ENCODE results near the gene TOM1L2. TPM values are rescaled to one million over a fixed set of nuclear protein-coding genes. Genes with fewer than 3 reads are reported as not detected.

Gene TOM1L2
- total RNA-seq, 1 experiment from 2014 or later = 45.2 TPM

- ChIA-PET CTCF (no interaction called here), POLR2A (interaction anchor here (0.6 kb wide), 1 partner anchor 44 kb away, joined by 3 read pairs; no protein-coding TSS in a partner anchor)
- in situ Hi-C loops (cut with HindIII; ENCODE audit: low pct_unique_long_range_greater_than_20kb, low sequenced_read_pairs) (no loop called here), intact Hi-C loops (cut with micrococcal nuclease; ENCODE audit: unreplicated experiment) (no loop called here)
- Histone ChIP-seq H3K4me3 (ENCODE audit: low read depth in 2 of 2, low read length in 2 of 2) (no peak overlapping the region), H3K36me3 (ENCODE audit: control insufficient read depth, insufficient read depth, low read length) (no peaks in the 10 kb centered on the region; the same call in 1 of the 2 replicates), H3K9me3 (ENCODE audit: control insufficient read depth, insufficient read depth, low read depth, low read length) (no peaks in the 10 kb centered on the region), H3K27ac (ENCODE audit: low read length) (no peak overlapping the region), H3K4me1 (ENCODE audit: control insufficient read depth, insufficient read depth, low read length) (peaks cover 34% of the 10 kb centered on the region), H3K27me3 (ENCODE audit: control insufficient read depth, insufficient read depth, low read length) (no peaks in the 10 kb centered on the region)
- BruUV-seq (replicated peaks) = no TSS peak
- TF ChIP-seq SIN3A (IDR thresholded peaks at IDR 0.05; ENCODE audit: borderline replicate concordance, insufficient read depth, low read depth, low read length) = no peak
- ATAC-seq = no peak
- DNase-seq (ENCODE audit: low read depth, low spot score) = no peak
Observed at GRCh38 chr17:17806035-17806434, 166.2 kb downstream of the TOM1L2 start.

DNA sequence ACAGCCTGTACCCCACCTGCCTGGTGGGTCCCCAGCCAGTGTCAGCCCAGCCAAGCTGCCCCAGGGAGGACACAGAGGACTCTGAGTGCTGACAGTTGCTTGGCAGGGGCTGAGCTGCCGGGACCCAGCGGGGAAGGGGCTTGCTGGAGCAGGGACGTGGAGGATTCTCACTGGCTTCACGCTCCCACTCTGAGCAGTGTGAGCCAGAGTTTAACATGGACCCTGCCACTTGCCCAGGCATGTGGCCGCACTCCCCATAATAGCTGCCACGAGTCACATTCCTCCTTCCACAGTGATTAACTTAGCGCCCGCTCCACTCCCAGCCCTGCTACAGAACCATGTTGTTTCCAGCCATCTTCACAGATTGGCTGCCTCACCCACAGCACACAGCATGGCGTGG is 166.6 kb downstream of the TOM1L2 start:
- H3K4me3 ChIP-seq (ENCODE audit: low read depth in 2 of 2, low read length in 2 of 2) = no peak overlapping the region
- intact Hi-C loops (cut with micrococcal nuclease; ENCODE audit: unreplicated experiment) = no loop called here
- no peak for TF ChIP-seq REST (IDR thresholded peaks at IDR 0.05; ENCODE audit: insufficient read depth in 1 of 2, low read depth in 2 of 2, low read length in 1 of 2)
- TF ChIP-seq POLR2AphosphoS5 (IDR thresholded peaks at IDR 0.05; ENCODE audit: low read depth, low read length) = no peak
- TF ChIP-seq, protein P1, sequence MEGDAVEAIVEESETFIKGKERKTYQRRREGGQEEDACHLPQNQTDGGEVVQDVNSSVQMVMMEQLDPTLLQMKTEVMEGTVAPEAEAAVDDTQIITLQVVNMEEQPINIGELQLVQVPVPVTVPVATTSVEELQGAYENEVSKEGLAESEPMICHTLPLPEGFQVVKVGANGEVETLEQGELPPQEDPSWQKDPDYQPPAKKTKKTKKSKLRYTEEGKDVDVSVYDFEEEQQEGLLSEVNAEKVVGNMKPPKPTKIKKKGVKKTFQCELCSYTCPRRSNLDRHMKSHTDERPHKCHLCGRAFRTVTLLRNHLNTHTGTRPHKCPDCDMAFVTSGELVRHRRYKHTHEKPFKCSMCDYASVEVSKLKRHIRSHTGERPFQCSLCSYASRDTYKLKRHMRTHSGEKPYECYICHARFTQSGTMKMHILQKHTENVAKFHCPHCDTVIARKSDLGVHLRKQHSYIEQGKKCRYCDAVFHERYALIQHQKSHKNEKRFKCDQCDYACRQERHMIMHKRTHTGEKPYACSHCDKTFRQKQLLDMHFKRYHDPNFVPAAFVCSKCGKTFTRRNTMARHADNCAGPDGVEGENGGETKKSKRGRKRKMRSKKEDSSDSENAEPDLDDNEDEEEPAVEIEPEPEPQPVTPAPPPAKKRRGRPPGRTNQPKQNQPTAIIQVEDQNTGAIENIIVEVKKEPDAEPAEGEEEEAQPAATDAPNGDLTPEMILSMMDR (IDR thresholded peaks at IDR 0.05) = no peak
- no peak for TF ChIP-seq TCF7L2 (IDR thresholded peaks at IDR 0.05; ENCODE audit: low read depth, low read length)
- no peak for TF ChIP-seq SIN3A (IDR thresholded peaks at IDR 0.05; ENCODE audit: borderline replicate concordance, insufficient read depth, low read depth, low read length)
- no peak for DNase-seq (ENCODE audit: low read depth, low spot score)
- in situ Hi-C loops (cut with HindIII; ENCODE audit: low pct_unique_long_range_greater_than_20kb, low sequenced_read_pairs) = no loop called here
- H3K9me3 ChIP-seq (ENCODE audit: control insufficient read depth, insufficient read depth, low read depth, low read length) = no peaks in the 10 kb centered on the region
- CTCF ChIA-PET = no interaction called here
- ATAC-seq = no peak
- no peak overlapping the region for H3K27ac ChIP-seq (ENCODE audit: low read length)
- no TSS peak for BruUV-seq (replicated peaks)
- no peaks in the 10 kb centered on the region for H3K27me3 ChIP-seq (ENCODE audit: control insufficient read depth, insufficient read depth, low read length)
- H3K36me3 ChIP-seq (ENCODE audit: control insufficient read depth, insufficient read depth, low read length) = no peaks in the 10 kb centered on the region; the same call in 1 of the 2 replicates
- POLR2A ChIA-PET = no interaction called here
- peaks cover 30% of the 10 kb centered on the region for H3K4me1 ChIP-seq (ENCODE audit: control insufficient read depth, insufficient read depth, low read length)

DNA sequence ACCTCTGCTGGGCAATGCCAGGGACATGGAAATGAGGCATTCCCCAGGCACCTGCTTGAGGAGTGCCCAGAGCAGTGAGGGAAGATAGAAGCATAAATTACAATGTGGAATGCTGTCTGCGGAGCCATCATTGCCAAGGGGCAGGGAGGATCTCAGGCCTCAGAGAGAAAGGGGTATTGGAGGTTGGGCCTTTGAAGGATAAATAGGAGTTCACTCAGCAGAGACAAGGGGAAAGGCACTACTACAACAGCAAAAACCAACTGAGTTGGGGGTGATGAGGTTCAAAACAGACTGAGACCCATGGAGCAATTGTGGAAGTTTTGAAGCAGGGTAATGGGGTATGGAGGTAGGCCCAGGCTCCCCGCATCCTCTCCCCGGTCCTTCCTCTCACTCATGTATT is 168.2 kb downstream of the TOM1L2 start:
- TF ChIP-seq, protein P1 (IDR thresholded peaks at IDR 0.05) = no peak
- no peak for TF ChIP-seq POLR2AphosphoS5 (IDR thresholded peaks at IDR 0.05; ENCODE audit: low read depth, low read length)
- TF ChIP-seq TCF7L2 (IDR thresholded peaks at IDR 0.05; ENCODE audit: low read depth, low read length) = no peak
- no peak for TF ChIP-seq REST (IDR thresholded peaks at IDR 0.05; ENCODE audit: insufficient read depth in 1 of 2, low read depth in 2 of 2, low read length in 1 of 2)
- TF ChIP-seq SIN3A (IDR thresholded peaks at IDR 0.05; ENCODE audit: borderline replicate concordance, insufficient read depth, low read depth, low read length) = no peak
- DNase-seq (ENCODE audit: low read depth, low spot score) (no peak), ATAC-seq (no peak)
- ChIA-PET POLR2A (no interaction called here), CTCF (no interaction called here)
- in situ Hi-C loops (cut with HindIII; ENCODE audit: low pct_unique_long_range_greater_than_20kb, low sequenced_read_pairs) (no loop called here), intact Hi-C loops (cut with micrococcal nuclease; ENCODE audit: unreplicated experiment) (no loop called here)
- Histone ChIP-seq H3K9me3 (ENCODE audit: control insufficient read depth, insufficient read depth, low read depth, low read length) (no peaks in the 10 kb centered on the region), H3K27me3 (ENCODE audit: control insufficient read depth, insufficient read depth, low read length) (no peaks in the 10 kb centered on the region), H3K36me3 (ENCODE audit: control insufficient read depth, insufficient read depth, low read length) (no peaks in the 10 kb centered on the region; the same call in 1 of the 2 replicates), H3K27ac (ENCODE audit: low read length) (no peak overlapping the region), H3K4me1 (ENCODE audit: control insufficient read depth, insufficient read depth, low read length) (peaks cover 23% of the 10 kb centered on the region), H3K4me3 (ENCODE audit: low read depth in 2 of 2, low read length in 2 of 2) (no peak overlapping the region)
- BruUV-seq (replicated peaks) = TSS peak; percentile 48

Data from Panc1 (cell line).